Mesendoderm (in vitro differentiated cells): ENCODE results near the gene KRT26.

Source experiments
- DNase-seq: peaks from one replicate; pipeline ENCODE4 v3.0.0; 2013
- H2AK5ac ChIP-seq: 2 replicates; pipeline ENCODE4 v1.6.1; 2013; ENCODE audit warnings: low read length, inconsistent platforms
- H2BK120ac ChIP-seq: 2 replicates; pipeline ENCODE4 v1.6.1; 2013; ENCODE audit warnings: low read depth, mild to moderate bottlenecking, low read length, moderate library complexity, mixed read lengths
- H2BK15ac ChIP-seq: replicated peaks from 2 replicates; pipeline ENCODE4 v1.6.1; 2013; ENCODE audit warnings: low read depth, mild to moderate bottlenecking, moderate library complexity
- H2BK5ac ChIP-seq: 2 replicates; pipeline ENCODE4 v1.6.1; 2013; ENCODE audit warnings: low read length, inconsistent platforms
- H3K18ac ChIP-seq: 2 replicates; pipeline ENCODE4 v1.6.1; 2013; ENCODE audit warnings: mild to moderate bottlenecking, low read length, mixed read lengths
- H3K23ac ChIP-seq: one replicate; pipeline ENCODE4 v1.6.1; 2013; ENCODE audit warnings: low read length
- H3K27ac ChIP-seq: 2 replicates; pipeline ENCODE4 v1.5.1; 2013; ENCODE audit warnings: low read depth, mild to moderate bottlenecking, inconsistent platforms, low read length, moderate library complexity
- H3K27me3 ChIP-seq: 2 replicates; pipeline ENCODE4 v1.6.1; 2013; ENCODE audit warnings: low read length, control low read depth, mild to moderate bottlenecking, inconsistent platforms; ENCODE audit not compliant: insufficient read depth, poor library complexity
- H3K36me3 ChIP-seq: 2 replicates; pipeline ENCODE4 v1.6.1; 2013; ENCODE audit warnings: low read length, inconsistent platforms; ENCODE audit not compliant: control insufficient read depth, insufficient read depth
- H3K4ac ChIP-seq: one replicate; pipeline ENCODE4 v1.6.1; 2013; ENCODE audit warnings: low read depth, mild to moderate bottlenecking, low read length, moderate library complexity
- H3K4me1 ChIP-seq: 2 replicates; pipeline ENCODE4 v1.6.1; 2013; ENCODE audit warnings: low read depth, low read length, inconsistent platforms; ENCODE audit not compliant: control insufficient read depth
- H3K4me2 ChIP-seq: 2 replicates; pipeline ENCODE4 v1.6.1; 2013; ENCODE audit warnings: low read length
- H3K4me3 ChIP-seq: 2 replicates; pipeline ENCODE4 v1.5.1; 2013; ENCODE audit warnings: mild to moderate bottlenecking, low read length
- H3K56ac ChIP-seq: one replicate; pipeline ENCODE4 v1.6.1; 2013; ENCODE audit warnings: low read length
- H3K79me1 ChIP-seq: 2 replicates; pipeline ENCODE4 v1.6.1; 2013; ENCODE audit warnings: low read length, inconsistent platforms
- H3K79me2 ChIP-seq: 2 replicates; pipeline ENCODE4 v1.6.1; 2013; ENCODE audit warnings: mild to moderate bottlenecking, low read length; ENCODE audit not compliant: control insufficient read depth, insufficient read depth
- H3K9ac ChIP-seq: 2 replicates; pipeline ENCODE4 v1.6.1; 2013; ENCODE audit warnings: low read length, inconsistent platforms
- H4K5ac ChIP-seq: one replicate; pipeline ENCODE4 v1.6.1; 2013; ENCODE audit warnings: low read length
- H4K8ac ChIP-seq: one replicate; pipeline ENCODE4 v1.6.1; 2013; ENCODE audit warnings: low read depth, mild to moderate bottlenecking, control low read depth, low read length, moderate library complexity
- WGBS: extraction: QIAGEN DNeasy Blood & Tissue Kit; methylation state at CpG from one replicate; pipeline ENCODE4 v1.1.7; 2013; ENCODE audit warnings: low lambda C conversion rate, missing lambda C conversion rate; ENCODE audit not compliant: insufficient coverage; ENCODE audit errors: extremely low coverage; 5-methylcytosine and 5-hydroxymethylcytosine counted together

Gene KRT26

DNA sequence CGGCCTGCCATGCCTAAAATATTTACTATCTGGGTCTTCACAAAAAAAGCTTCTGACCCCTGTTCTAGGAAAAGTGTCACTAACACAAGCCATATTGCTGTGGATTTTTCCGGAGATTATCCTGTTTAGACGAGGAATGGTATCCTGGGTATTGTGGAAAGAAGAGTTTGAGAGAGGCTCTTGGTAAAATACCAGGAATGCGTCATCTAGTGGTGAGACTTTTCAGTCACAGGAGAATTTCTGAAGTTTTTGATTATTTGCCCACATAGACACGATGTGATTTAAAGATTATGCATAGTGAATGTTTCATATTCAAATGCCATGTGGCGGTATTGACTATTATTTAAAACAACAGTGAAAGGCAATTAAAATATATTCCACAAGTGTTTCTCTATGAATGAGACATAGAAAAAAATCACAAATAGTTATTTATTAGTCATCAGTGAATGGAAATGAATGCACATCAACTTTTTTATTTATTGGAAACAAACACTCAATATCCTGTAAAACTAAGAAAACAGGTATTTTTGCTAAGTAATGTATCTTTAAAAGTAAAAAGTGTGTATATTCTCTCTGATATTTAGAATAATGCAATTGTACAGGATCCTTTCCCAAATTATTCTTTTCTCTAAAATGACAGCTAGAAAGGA is 19.9 kb upstream of the KRT26 start:
- no peak overlapping the region for H4K5ac ChIP-seq
- H2AK5ac ChIP-seq, result no peak overlapping the region
- H3K23ac ChIP-seq, result no peak overlapping the region
- no peak overlapping the region for H3K27ac ChIP-seq
- H3K18ac ChIP-seq, result no peak overlapping the region
- no peaks in the 10 kb centered on the region for H3K4me1 ChIP-seq
- DNase-seq, result peak; percentile 39
- H3K4me2 ChIP-seq, result no peak overlapping the region
- H3K4ac ChIP-seq, result no peak overlapping the region
- no peak overlapping the region for H3K56ac ChIP-seq
- H4K8ac ChIP-seq, result no peak overlapping the region
- H2BK15ac ChIP-seq, result no peak overlapping the region
- no peak overlapping the region for H3K9ac ChIP-seq
- no peak overlapping the region for H2BK5ac ChIP-seq
- no CpG with 5 or more reads among the region's 6 CpGs for WGBS
- no peak overlapping the region for H2BK120ac ChIP-seq
- H3K27me3 ChIP-seq, result no peaks in the 10 kb centered on the region
- no peaks in the 10 kb centered on the region for H3K36me3 ChIP-seq
- H3K4me3 ChIP-seq, result no peak overlapping the region
- no peaks in the 10 kb centered on the region for H3K79me1 ChIP-seq
- no peaks in the 10 kb centered on the region for H3K79me2 ChIP-seq

DNA sequence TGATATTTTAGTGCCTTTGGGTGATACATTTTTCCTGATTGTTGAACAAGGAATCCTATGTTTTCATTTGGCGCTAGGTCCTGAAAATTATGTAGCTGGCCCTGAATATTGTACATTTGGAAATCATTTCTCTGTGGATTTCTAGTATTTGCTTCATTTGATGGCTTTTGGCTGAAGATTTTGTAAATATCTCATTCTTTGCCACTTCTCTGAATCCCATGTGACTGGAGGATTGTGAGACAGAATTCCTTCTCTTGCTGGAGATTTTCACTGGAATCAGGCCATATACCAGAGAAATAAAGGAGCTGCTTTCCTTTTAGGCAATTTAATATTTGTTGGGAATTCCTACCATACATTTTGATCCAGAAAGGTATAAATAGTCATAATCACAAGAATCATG is 19.1 kb upstream of the KRT26 start:
- no CpG with 5 or more reads among the region's 1 CpG for WGBS

DNA sequence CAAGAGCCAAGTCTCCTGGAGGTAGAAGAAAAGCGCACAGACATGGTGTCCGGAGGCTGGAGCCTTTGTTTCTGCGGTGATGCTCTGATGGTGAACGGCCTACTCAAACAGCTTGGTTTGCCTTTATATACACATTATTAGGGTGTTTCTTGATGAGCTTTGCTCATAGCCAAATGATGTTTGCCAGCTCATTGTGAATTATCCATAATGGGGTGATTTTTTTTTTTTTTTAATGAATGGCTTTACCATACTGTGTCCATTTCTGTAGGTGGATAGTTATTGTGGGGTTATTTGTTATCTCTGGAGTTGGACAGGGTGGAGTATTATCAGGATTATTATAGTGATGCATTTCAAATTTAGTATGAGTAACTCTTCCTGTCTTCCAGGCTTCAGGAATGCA is 10.4 kb upstream of the KRT26 start, which contains the start of gene KRT27:
TSS of gene KRT27 (minus strand) at position 101 of the 400 bp plus-strand sequence. CDS start at position 44, 57 bp downstream.
- DNase-seq, result no peak
- no peaks in the 10 kb centered on the region for H3K4me1 ChIP-seq
- no peak within 1 kb of the TSS for H3K23ac ChIP-seq
- no CpG with 5 or more reads among the region's 4 CpGs for WGBS
- H3K9ac ChIP-seq, result no peak within 1 kb of the TSS
- no peaks in the 10 kb centered on the region for H3K79me2 ChIP-seq
- no peak within 1 kb of the TSS for H3K4me3 ChIP-seq
- no peak within 1 kb of the TSS for H4K8ac ChIP-seq
- H2BK120ac ChIP-seq, result no peak within 1 kb of the TSS
- no peak within 1 kb of the TSS for H2AK5ac ChIP-seq
- H3K56ac ChIP-seq, result no peak within 1 kb of the TSS
- H3K79me1 ChIP-seq, result no peaks in the 10 kb centered on the region
- H3K4ac ChIP-seq, result no peak within 1 kb of the TSS
- no peak within 1 kb of the TSS for H3K4me2 ChIP-seq
- H2BK5ac ChIP-seq, result no peak within 1 kb of the TSS
- no peak within 1 kb of the TSS for H2BK15ac ChIP-seq
- H3K36me3 ChIP-seq, result no peaks in the 10 kb centered on the region
- H3K18ac ChIP-seq, result no peak within 1 kb of the TSS
- no peak within 1 kb of the TSS for H4K5ac ChIP-seq
- no peak within 1 kb of the TSS for H3K27ac ChIP-seq
- H3K27me3 ChIP-seq, result no peaks in the 10 kb centered on the region

More for the DNA sequence above, 19.1 kb upstream of the KRT26 start:
- no peak overlapping the region for H3K23ac ChIP-seq
- H3K36me3 ChIP-seq, result no peaks in the 10 kb centered on the region
- no peak overlapping the region for H2BK120ac ChIP-seq
- no peak overlapping the region for H3K9ac ChIP-seq
- H2BK5ac ChIP-seq, result no peak overlapping the region
- H3K18ac ChIP-seq, result no peak overlapping the region
- H3K79me2 ChIP-seq, result no peaks in the 10 kb centered on the region
- H2BK15ac ChIP-seq, result no peak overlapping the region
- H2AK5ac ChIP-seq, result no peak overlapping the region
- no peak for DNase-seq
- H3K27me3 ChIP-seq, result no peaks in the 10 kb centered on the region
- no peak overlapping the region for H3K27ac ChIP-seq
- H3K4me2 ChIP-seq, result no peak overlapping the region
- no peak overlapping the region for H3K4ac ChIP-seq
- H4K5ac ChIP-seq, result no peak overlapping the region
- H3K4me1 ChIP-seq, result no peaks in the 10 kb centered on the region
- no peak overlapping the region for H3K56ac ChIP-seq
- no peak overlapping the region for H3K4me3 ChIP-seq
- no peak overlapping the region for H4K8ac ChIP-seq
- no peaks in the 10 kb centered on the region for H3K79me1 ChIP-seq

DNA sequence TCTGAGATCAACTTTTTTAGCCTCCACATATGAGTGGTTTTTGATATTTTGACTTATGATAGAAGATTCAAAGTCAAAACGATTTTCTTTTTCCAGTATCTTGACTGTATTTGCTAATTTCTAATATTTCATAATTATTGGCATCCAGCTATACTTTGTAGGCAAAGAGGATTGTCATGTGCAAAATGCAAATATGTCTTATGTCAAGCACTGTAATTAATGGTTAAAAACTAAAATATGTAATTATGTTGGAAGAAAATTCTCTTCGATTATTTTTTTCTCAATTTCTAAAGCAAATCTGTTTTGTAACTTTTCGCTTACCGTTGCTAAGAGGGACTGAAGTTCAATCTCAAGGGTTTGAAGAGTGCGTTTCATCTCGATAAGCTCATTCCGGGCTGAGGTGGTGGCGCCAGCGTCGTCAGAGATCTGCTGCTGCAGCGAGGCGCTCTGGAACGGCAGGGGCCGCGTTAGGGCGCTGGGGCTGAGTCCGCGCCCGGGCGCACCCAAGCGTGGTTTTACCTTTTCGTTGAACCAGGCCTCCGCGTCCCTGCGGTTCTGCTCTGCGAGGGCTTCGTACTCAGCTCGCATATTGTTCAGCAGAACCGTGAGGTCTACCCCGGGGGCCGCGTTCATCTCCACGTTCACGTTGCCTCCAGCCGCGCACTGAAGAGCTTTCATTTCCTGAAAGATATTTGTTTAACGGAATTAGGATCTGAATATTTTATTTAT is 7.3 kb upstream of the KRT26 start:
- H2AK5ac ChIP-seq, result no peak overlapping the region
- no peak overlapping the region for H4K8ac ChIP-seq
- no peak overlapping the region for H3K23ac ChIP-seq
- no peak overlapping the region for H2BK15ac ChIP-seq
- no peaks in the 10 kb centered on the region for H3K4me1 ChIP-seq
- no peak overlapping the region for H3K4me3 ChIP-seq
- no peak overlapping the region for H3K9ac ChIP-seq
- no peaks in the 10 kb centered on the region for H3K36me3 ChIP-seq
- no peak for DNase-seq
- H3K27me3 ChIP-seq, result no peaks in the 10 kb centered on the region
- no peaks in the 10 kb centered on the region for H3K79me1 ChIP-seq
- H3K4ac ChIP-seq, result no peak overlapping the region
- no peak overlapping the region for H3K18ac ChIP-seq
- no CpG with 5 or more reads among the region's 37 CpGs for WGBS
- H3K56ac ChIP-seq, result no peak overlapping the region
- no peak overlapping the region for H3K27ac ChIP-seq
- H3K79me2 ChIP-seq, result no peaks in the 10 kb centered on the region
- H4K5ac ChIP-seq, result no peak overlapping the region
- no peak overlapping the region for H2BK120ac ChIP-seq
- no peak overlapping the region for H3K4me2 ChIP-seq
- H2BK5ac ChIP-seq, result no peak overlapping the region

DNA sequence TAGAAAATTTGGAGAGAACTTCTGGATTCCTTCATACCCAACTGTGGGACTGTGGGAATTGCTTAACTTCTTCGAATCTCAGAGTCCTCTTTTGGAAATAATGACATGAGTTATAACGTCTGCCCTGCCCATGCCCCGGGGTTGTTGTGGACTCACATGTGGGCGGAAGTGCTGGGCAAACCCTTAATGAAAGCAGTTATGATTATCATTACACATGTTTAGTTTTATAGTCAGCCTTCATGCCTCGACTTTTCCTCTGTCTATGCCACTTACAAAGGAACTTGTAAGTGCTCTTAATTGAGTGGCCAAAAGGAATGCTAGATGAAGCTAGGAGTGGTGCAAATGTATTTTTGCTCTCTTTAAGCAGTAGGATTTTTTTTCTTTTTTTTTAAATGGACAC is 6.5 kb upstream of the KRT26 start:
- Histone ChIP-seq H3K4me1 (no peaks in the 10 kb centered on the region), H3K56ac (no peak overlapping the region), H3K9ac (no peak overlapping the region), H3K18ac (no peak overlapping the region), H3K27ac (no peak overlapping the region), H2AK5ac (no peak overlapping the region), H3K79me1 (no peaks in the 10 kb centered on the region), H3K4ac (no peak overlapping the region), H3K27me3 (no peaks in the 10 kb centered on the region), H3K4me3 (no peak overlapping the region), H3K23ac (no peak overlapping the region), H2BK5ac (no peak overlapping the region), H2BK15ac (no peak overlapping the region), H4K8ac (no peak overlapping the region), H4K5ac (no peak overlapping the region), H2BK120ac (no peak overlapping the region), H3K4me2 (no peak overlapping the region), H3K36me3 (no peaks in the 10 kb centered on the region), H3K79me2 (no peaks in the 10 kb centered on the region)
- no CpG with 5 or more reads among the region's 5 CpGs for WGBS
- no peak for DNase-seq
